Measurements from ENCODE around the gene ACTR10. TPM values are rescaled to one million over a fixed set of nuclear protein-coding genes. Genes with fewer than 3 reads are reported as not detected.

The ACTR10 gene
- total RNA-seq, 4 donors from 2014 or later: 70.6 to 104 (median 88.8) TPM

- H3K27me3 ChIP-seq: no peaks in the 10 kb centered on the region
- H3K27ac ChIP-seq: no peak overlapping the region
- intact Hi-C loops (cut with DNase I; ENCODE audit: low total_unique reads) (no loop called here), in situ Hi-C loops (cut with MboI; ENCODE audit: low sequenced_read_pairs in 4 of 4) (no loop called here)
- no peak for ATAC-seq
- H3K4me3 ChIP-seq: no peak overlapping the region
- H3K4me1 ChIP-seq: no peaks in the 10 kb centered on the region
- peaks cover 0 to 80% of the 10 kb centered on the region in 2 donors for H3K36me3 ChIP-seq
- DNase-seq: no peak
- TF ChIP-seq, protein P1, sequence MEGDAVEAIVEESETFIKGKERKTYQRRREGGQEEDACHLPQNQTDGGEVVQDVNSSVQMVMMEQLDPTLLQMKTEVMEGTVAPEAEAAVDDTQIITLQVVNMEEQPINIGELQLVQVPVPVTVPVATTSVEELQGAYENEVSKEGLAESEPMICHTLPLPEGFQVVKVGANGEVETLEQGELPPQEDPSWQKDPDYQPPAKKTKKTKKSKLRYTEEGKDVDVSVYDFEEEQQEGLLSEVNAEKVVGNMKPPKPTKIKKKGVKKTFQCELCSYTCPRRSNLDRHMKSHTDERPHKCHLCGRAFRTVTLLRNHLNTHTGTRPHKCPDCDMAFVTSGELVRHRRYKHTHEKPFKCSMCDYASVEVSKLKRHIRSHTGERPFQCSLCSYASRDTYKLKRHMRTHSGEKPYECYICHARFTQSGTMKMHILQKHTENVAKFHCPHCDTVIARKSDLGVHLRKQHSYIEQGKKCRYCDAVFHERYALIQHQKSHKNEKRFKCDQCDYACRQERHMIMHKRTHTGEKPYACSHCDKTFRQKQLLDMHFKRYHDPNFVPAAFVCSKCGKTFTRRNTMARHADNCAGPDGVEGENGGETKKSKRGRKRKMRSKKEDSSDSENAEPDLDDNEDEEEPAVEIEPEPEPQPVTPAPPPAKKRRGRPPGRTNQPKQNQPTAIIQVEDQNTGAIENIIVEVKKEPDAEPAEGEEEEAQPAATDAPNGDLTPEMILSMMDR (IDR thresholded peaks at IDR 0.05 in 4 of 5, conservative IDR thresholded peaks at IDR 0.05 in 1 of 5): no peak
- no peak for TF ChIP-seq POLR2A (IDR thresholded peaks at IDR 0.05)
- H3K9me3 ChIP-seq: no peaks in the 10 kb centered on the region
Observed at GRCh38 chr14:58216544-58216943, 16.6 kb downstream of the ACTR10 start.

DNA sequence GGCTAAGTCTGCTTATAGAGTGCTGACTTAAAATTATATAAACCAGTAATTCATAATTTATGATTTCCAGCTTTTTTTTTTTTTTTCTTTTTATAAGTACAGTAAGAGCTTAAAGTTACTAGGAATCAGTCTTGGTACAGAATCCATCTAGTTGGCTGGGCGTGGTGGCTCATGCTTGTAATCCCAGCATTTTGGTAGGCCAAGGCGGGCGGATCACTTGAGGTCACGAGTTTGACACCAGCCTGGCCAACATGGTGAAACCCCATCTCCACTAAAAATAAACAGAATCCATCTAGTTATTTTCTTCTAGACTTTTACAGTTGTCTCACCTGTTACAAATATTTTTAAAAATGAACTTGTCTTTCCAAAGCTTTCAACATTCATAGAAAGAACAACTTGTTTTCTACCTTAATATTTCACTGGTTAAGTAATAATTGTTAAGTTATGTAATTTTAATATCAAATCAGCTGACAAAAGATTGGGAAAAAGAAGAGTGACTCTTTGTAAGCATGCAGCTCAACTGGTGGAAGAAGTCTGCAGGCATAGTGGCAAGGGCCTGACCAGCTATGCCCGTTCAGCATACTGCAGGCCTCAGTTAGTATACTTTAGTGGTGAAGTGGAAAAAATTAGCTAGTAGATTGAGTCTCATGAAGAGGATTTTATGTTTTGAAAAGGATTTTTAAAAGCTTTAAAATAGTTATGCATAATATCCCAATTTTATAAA is 27.3 kb downstream of the ACTR10 start:
- Histone ChIP-seq H3K4me3 (no peak overlapping the region), H3K27ac (peak overlapping the region; percentile 60 to 77 (median 66)), H3K36me3 (peaks cover 0 to 11% of the 10 kb centered on the region in 2 donors), H3K9me3 (no peaks in the 10 kb centered on the region), H3K4me1 (peaks cover 8 to 15% of the 10 kb centered on the region in 2 donors), H3K27me3 (no peaks in the 10 kb centered on the region)
- ATAC-seq (peak; percentile 80 to 86), DNase-seq (peak; percentile 40 to 75)
- TF ChIP-seq POLR2A (IDR thresholded peaks at IDR 0.05): no peak
- TF ChIP-seq, protein P1 (IDR thresholded peaks at IDR 0.05 in 4 of 5, conservative IDR thresholded peaks at IDR 0.05 in 1 of 5): no peak
- in situ Hi-C loops (cut with MboI; ENCODE audit: low sequenced_read_pairs in 4 of 4): no loop called here
- intact Hi-C loops (cut with DNase I; ENCODE audit: low total_unique reads): no loop called here

DNA sequence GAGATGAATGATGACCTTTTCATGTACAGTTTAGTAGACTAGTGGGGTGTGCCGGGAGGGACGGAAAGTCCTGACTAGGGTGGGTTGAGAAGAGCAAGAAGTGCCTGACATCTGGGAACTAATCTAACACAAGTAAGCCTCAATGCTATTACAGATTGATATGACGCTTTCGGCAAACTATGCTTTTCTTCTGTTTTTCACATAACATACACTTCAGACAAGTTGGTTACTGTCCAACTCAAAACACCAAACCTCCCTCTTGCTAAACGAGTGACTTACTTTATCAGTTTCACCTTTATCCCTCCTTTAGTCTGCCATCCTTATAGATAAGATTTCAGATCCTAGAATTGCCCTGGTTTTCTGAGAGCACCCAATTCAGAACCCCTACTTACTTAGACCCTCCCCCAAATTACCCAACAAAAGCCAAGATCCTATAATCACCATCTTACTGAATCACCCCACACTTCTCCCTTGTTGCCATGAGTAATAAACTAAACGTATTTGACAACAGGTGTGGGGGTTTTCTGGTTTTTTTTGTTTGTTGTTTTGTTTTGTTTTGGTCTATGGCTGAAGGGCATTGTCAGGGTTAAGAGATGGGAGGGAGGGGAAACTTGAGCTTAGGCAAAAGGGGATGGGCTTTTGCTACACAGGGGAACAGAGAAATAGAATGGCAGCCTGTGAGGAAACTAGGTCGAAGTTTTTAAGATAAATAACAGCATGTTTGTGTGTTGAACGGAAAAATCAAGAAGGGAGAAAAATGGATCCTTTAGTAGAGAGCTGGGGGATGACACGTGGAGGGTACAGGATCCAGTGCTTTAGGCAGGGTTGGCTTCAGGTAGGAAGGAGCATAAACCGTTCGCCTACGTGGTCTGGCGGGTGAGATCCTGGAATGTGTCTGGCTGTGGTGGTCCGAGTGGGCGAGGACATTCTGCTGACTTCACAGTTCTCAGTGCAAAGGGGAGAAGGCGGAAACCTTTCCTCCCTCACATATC is 38.6 kb downstream of the ACTR10 start:
- ATAC-seq: peak in 1 of 2 donors; percentile 19
- intact Hi-C loops (cut with DNase I; ENCODE audit: low total_unique reads) (no loop called here), in situ Hi-C loops (cut with MboI; ENCODE audit: low sequenced_read_pairs in 4 of 4) (no loop called here)
- H3K36me3 ChIP-seq: no peaks in the 10 kb centered on the region
- H3K27ac ChIP-seq: peak overlapping the region; percentile 81 to 85 (median 84)
- TF ChIP-seq, protein P1 (IDR thresholded peaks at IDR 0.05 in 4 of 5, conservative IDR thresholded peaks at IDR 0.05 in 1 of 5): no peak
- TF ChIP-seq POLR2A (IDR thresholded peaks at IDR 0.05): no peak
- peaks cover 9 to 11% of the 10 kb centered on the region in 2 donors for H3K4me1 ChIP-seq
- H3K9me3 ChIP-seq: no peaks in the 10 kb centered on the region
- H3K27me3 ChIP-seq: no peaks in the 10 kb centered on the region
- DNase-seq: no peak
- peak overlapping the region; percentile 57 to 78 (median 72) for H3K4me3 ChIP-seq

DNA sequence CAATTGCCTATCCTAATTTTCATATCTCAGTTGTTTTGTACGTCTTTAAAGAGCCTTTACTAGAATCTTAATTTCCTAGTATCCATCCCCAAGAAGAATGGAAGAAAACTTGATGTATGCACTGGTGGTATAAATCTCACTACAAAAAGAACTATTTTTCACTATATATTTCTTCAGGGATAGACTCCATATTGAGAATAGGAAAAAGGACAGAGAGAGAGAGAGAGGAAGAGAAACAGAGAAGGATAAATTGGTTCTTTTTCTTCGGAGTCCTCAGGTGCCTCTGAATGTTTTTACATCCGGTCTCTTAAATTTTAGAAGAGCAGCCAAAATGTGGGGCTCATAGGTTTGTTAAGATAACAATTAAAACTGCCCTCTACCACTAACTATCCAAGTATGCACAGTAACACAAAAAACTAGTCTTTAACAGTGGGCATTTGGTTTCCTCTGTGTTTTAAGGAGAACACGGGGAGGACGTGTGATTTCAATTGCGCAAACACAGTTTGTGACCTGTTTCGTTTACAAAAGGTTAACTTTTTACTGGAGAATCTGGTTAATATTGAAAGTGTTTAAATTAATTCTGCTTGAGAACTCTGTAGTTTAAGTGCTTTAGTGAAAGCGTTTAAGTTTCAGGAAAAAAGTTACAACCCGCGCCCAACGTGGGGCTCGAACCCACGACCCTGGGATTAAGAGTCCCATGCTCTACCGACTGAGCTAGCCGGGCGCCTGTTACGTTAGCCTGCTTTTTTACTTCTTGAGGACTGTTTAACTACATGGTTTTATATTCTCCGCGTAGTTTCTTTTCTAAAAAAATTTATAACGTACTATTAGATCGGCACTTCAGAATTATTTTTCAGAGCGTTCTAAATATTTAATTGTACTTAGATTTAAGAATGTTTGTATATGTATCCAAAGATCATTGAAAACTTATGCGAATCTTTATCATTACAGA is 39.6 kb downstream of the ACTR10 start:
- H3K27ac ChIP-seq: peak overlapping the region; percentile 81 to 85 (median 84)
- peaks cover 6 to 14% of the 10 kb centered on the region in 2 donors for H3K4me1 ChIP-seq
- H3K27me3 ChIP-seq: no peaks in the 10 kb centered on the region
- in situ Hi-C loops (cut with MboI; ENCODE audit: low sequenced_read_pairs in 4 of 4) (loop anchor here in 3 of 4 donors (10.0 kb wide), 1 partner anchor 55 kb away; the partner anchor contains the start of gene ARID4A (in 3 of the 3)), intact Hi-C loops (cut with DNase I; ENCODE audit: low total_unique reads) (no loop called here)
- no peaks in the 10 kb centered on the region for H3K9me3 ChIP-seq
- TF ChIP-seq, protein P1 (IDR thresholded peaks at IDR 0.05 in 4 of 5, conservative IDR thresholded peaks at IDR 0.05 in 1 of 5): no peak
- no peak for TF ChIP-seq POLR2A (IDR thresholded peaks at IDR 0.05)
- peak overlapping the region; percentile 57 to 78 (median 72) for H3K4me3 ChIP-seq
- peak; percentile 42 for ATAC-seq
- no peaks in the 10 kb centered on the region for H3K36me3 ChIP-seq
- DNase-seq: peak; percentile 40 to 57

Measured in gastrocnemius medialis (tissue), 4 donors.